Fibroblast of lung (primary cell): ENCODE data around the gene EML1. TPM values are rescaled to one million over a fixed set of nuclear protein-coding genes. Genes with fewer than 3 reads are reported as not detected.

Source experiments
- DNase-seq, 2 donors: peaks; one replicate each; pipeline versions ENCODE4 v3.0.0 to v3.0.0-alpha.2; 2010; ENCODE audit warnings: low read depth in 2 of 2
- H2AFZ ChIP-seq: 2 replicates; pipeline ENCODE4 v1.5.1; 2012; ENCODE audit warnings: low read length, control low read depth, inconsistent platforms
- H3K27ac ChIP-seq: 2 replicates; pipeline ENCODE4 v1.5.1; 2011; ENCODE audit warnings: low read length, control low read depth; ENCODE audit not compliant: insufficient read depth
- H3K27me3 ChIP-seq: 2 replicates; pipeline ENCODE4 v1.5.1; 2011; ENCODE audit warnings: mild to moderate bottlenecking, low read length; ENCODE audit not compliant: control insufficient read depth, insufficient read depth
- H3K36me3 ChIP-seq: 2 replicates; pipeline ENCODE4 v1.5.1; 2011; ENCODE audit warnings: low read length; ENCODE audit not compliant: control insufficient read depth, insufficient read depth
- H3K4me1 ChIP-seq: 2 replicates; pipeline ENCODE4 v1.5.1; 2011; ENCODE audit warnings: low read length; ENCODE audit not compliant: control insufficient read depth, insufficient read depth; ENCODE audit errors: extremely low read depth
- H3K4me2 ChIP-seq: 2 replicates; pipeline ENCODE4 v1.5.1; 2011; ENCODE audit warnings: low read length, control low read depth; ENCODE audit not compliant: insufficient read depth; ENCODE audit errors: extremely low read depth
- H3K4me3 ChIP-seq, 4 experiments: fragments of 200-600 bp in 1 of 4; sonication (generic) in 1 of 4; replicated peaks in 1 of 4; 2 replicates each; pipeline ENCODE4 v1.5.1; 2011 to 2016; ENCODE audit warnings: low read length in 4 of 4, low read depth in 3 of 4, mild to moderate bottlenecking in 3 of 4, control low read depth in 2 of 4, inconsistent platforms in 1 of 4, mixed read lengths in 1 of 4; ENCODE audit not compliant: insufficient read depth in 1 of 4; ENCODE audit errors: control extremely low read depth in 1 of 4
- H3K79me2 ChIP-seq: 2 replicates; pipeline ENCODE4 v1.5.1; 2012; ENCODE audit warnings: mild to moderate bottlenecking, low read length, inconsistent platforms; ENCODE audit not compliant: control insufficient read depth, insufficient read depth
- H3K9ac ChIP-seq: 2 replicates; pipeline ENCODE4 v1.5.1; 2011; ENCODE audit warnings: mild to moderate bottlenecking, low read length, control low read depth; ENCODE audit not compliant: insufficient read depth
- H3K9me3 ChIP-seq: 2 replicates; pipeline ENCODE4 v1.5.1; 2012; ENCODE audit warnings: low read depth, low read length; ENCODE audit not compliant: control insufficient read depth, insufficient read depth
- H4K20me1 ChIP-seq: 2 replicates; pipeline ENCODE4 v1.5.1; 2011; ENCODE audit warnings: low read length; ENCODE audit not compliant: control insufficient read depth, insufficient read depth; ENCODE audit errors: extremely low read depth
- CTCF ChIP-seq, 2 donors: IDR thresholded peaks in 1 of 2; conservative IDR thresholded peaks in 1 of 2; 1 replicate in 1 of 2; 2 replicates in 1 of 2; pipeline ENCODE4 v1.5.1; 2011 to 2012; ENCODE audit warnings: low read length in 2 of 2, control low read depth in 1 of 2, inconsistent platforms in 1 of 2, low read depth in 1 of 2, mild to moderate bottlenecking in 1 of 2
- EZH2 ChIP-seq: IDR thresholded peaks from 2 replicates; pipeline ENCODE4 v1.5.1; 2012; ENCODE audit warnings: low read length, control low read depth, mild to moderate bottlenecking; ENCODE audit errors: missing control alignments
- polyA plus RNA-seq, 2 donors: library from polyadenylated mRNA; depleted of rRNA in 1 of 2; stranded (reverse) in 1 of 2; unstranded in 1 of 2; fragments of >200 nt; gene quantifications; 2 replicates each; pipeline ENCODE4 v1.2.1, GENCODE V29; 2011 to 2012; ENCODE audit warnings: missing spikeins in 1 of 2
- total RNA-seq: library from RNA; depleted of rRNA; stranded (reverse); fragments of >200 nt; gene quantifications from 2 replicates; pipeline ENCODE4 v1.2.1, GENCODE V29; 2014

Gene EML1
- total and polyA plus RNA-seq, 2 donors (not counting 1 experiment from before 2014, with no cell fraction given) = 22.4 to 74.5 TPM

- no peak overlapping the region for H2AFZ ChIP-seq
Measured at GRCh38 chr14:99749763-99750715, 43.2 kb upstream of the EML1 start.

GRCh38 chr14:99750746-99751450, 42.3 kb upstream of the EML1 start:
- no peak overlapping the region for H3K9ac ChIP-seq
- H2AFZ ChIP-seq = no peak overlapping the region
- H3K27me3 ChIP-seq = no peaks in the 10 kb centered on the region
- H3K4me1 ChIP-seq = peaks cover 46% of the 10 kb centered on the region
- H4K20me1 ChIP-seq = no peaks in the 10 kb centered on the region
- TF ChIP-seq CTCF (conservative IDR thresholded peaks at IDR 0.05 in 1 of 2, IDR thresholded peaks at IDR 0.05 in 1 of 2; ENCODE audit: low read depth in 1 of 2, low read length in 2 of 2) (no peak), EZH2 (no peak)
- H3K4me3 ChIP-seq = no peak overlapping the region
- no peak overlapping the region for H3K27ac ChIP-seq
- H3K4me2 ChIP-seq = no peak overlapping the region
- no peaks in the 10 kb centered on the region for H3K36me3 ChIP-seq
- no peaks in the 10 kb centered on the region for H3K9me3 ChIP-seq
- DNase-seq = no peak
- no peaks in the 10 kb centered on the region for H3K79me2 ChIP-seq

More at GRCh38 chr14:99749763-99750715, 43.2 kb upstream of the EML1 start:
- DNase-seq = no peak
- no peak overlapping the region for H3K27ac ChIP-seq
- no peaks in the 10 kb centered on the region for H3K79me2 ChIP-seq
- H3K4me1 ChIP-seq = peaks cover 45% of the 10 kb centered on the region
- no peaks in the 10 kb centered on the region for H4K20me1 ChIP-seq
- no peak overlapping the region for H3K4me2 ChIP-seq
- TF ChIP-seq CTCF (conservative IDR thresholded peaks at IDR 0.05 in 1 of 2, IDR thresholded peaks at IDR 0.05 in 1 of 2; ENCODE audit: low read depth in 1 of 2, low read length in 2 of 2) (no peak), EZH2 (no peak)
- no peaks in the 10 kb centered on the region for H3K9me3 ChIP-seq
- no peak overlapping the region for H3K4me3 ChIP-seq
- H3K9ac ChIP-seq = no peak overlapping the region
- no peaks in the 10 kb centered on the region for H3K36me3 ChIP-seq
- no peaks in the 10 kb centered on the region for H3K27me3 ChIP-seq
